ENCODE measurements around the gene ZNF480.
A peak's percentile ranks its signal among the peaks of the same experiment; 100 is the strongest.
"Not testable (repeated sequence)": the region's sequence is repeated elsewhere in the genome, so short reads cannot be mapped to it uniquely, and the experiment has no call there.

The ZNF480 gene

DNA sequence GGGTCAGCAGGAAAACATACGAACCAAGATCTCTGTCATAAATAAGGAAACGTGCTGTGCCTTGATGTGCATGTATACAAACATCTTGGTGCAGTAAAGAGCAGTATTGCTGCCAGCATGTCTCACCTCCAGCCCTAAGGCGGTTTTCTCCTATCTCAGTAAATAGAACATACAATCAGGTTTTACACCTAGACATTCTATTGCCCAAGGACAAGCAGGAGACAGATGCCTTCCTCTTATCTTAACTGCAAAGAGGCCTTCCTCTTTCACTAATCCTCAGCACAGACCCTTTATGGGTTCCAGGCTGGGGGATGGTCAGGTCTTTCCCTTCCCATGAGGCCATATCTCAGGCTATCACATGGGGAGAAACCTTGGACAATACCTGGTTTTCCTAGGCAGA lies 42.1 kb downstream of the ZNF480 start:
- DNase-seq, result not testable (repeated sequence)

DNA sequence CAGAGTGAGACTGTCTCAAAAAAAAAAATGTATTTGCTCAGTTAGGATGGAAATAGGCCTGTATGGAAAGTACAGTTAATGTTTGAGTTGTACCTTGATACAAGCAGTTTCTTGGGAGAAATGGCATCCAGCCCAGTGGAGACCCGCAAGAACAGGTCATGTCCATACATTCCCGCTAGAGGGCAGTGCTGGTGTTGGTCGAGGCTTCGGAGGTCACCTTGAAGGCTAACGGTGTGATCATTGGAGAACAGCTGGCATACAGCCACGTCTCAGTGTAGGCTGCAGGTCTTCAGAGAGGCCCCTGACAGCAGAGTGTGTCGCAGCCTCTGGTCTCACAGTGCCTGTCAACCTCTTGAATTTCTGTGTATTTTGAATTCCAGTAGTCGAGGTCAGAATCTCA lies 46.6 kb downstream of the ZNF480 start:
- peak; percentile 31 for DNase-seq

DNA sequence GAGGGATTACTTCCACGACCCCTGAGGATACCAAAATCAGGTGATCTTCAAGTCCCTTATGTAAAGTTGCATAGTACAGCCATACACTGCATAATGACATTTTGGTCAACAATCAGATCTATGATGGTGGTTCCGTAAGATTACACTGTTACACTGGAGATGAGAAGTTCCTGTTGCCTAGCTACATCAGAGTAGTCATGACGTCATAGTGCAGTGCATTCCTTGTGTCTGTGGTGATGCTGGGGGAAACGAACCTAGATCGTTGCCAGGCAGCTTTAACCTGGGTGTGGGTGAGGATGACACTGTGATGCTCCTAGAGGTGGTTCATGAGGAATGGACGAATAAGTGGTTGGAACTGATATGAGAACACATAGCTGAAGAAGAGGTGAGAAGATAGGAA lies 48.2 kb downstream of the ZNF480 start:
- no peak for DNase-seq

DNA sequence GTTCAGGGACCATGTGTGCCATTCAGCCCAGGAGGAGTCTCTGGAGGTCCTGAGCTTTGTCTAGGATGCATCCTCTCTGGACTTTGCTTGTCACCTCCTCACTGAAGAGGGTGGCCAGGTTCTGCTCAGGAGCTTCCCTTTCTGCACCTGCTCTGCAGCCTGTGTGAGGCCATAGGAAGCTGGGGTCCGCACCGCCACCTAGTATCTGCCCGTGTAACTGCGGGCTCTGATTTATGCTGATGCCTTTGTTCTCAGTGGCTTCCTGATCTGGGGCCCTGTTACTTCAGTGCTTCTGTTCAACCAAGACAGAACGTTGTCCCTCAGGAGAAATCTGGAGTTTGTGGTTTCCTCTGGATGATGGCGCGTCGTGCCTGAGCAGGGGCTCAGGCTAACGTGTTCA lies 54.5 kb downstream of the ZNF480 start:
- no peak for DNase-seq

DNA sequence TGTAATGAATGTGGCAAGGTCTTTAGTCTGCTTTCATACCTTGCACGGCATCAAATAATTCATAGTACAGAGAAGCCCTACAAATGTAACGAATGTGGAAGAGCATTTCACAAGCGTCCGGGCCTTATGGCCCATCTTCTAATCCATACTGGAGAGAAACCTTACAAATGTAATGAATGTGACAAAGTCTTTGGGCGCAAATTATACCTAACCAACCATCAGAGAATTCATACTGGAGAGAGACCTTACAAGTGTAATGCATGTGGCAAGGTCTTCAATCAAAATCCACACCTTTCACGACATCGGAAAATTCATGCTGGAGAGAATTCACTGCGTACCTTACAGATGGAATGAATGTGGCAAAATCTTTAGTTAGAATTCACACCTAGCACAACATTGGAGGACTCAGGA lies 69.5 kb downstream of the ZNF480 start:
- DNase-seq, result no peak

DNA sequence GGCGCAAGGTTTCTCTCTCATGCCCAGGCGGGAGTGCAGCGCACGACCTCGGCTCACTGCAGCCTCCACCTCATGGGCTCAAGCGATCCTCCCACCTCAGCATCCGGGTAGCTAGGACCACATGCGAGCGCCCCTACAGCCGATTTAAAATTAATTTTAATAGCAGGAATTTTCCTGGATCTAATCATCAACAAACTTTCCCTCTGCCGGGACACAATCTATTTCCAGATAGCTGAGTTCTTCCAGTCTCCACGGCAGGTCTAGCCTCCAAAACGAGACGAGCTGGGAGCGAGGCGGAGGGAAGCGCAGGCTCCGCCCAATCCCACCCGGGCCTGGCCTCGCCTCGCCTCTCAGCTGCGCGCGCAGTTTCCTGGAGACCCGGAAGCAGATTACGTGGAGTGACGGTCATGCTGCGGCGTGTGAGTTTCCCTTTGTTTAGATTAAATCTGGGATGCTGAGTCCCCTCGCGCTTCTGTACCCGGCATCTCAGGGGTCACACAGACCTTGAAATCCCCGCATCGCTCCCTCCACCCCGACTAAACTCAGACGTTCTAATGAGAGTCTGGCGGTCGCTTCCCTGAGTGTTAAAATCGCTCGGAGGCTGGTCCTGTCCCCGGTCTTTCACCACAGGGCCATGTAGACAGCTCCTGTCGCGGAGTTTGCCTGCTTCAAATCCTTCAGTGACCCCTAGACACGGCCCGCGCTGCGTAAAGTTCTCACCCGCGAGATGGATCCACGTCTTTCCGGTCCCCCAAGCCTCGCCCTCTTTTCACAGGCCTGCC lies 72.8 kb downstream of the ZNF480 start, which contains the start of gene ZNF880:
TSS of gene ZNF880 (plus strand) at position 365 of the 782 bp plus-strand sequence. CDS start at position 408, 43 bp downstream.
- DNase-seq, result peak; percentile 94

DNA sequence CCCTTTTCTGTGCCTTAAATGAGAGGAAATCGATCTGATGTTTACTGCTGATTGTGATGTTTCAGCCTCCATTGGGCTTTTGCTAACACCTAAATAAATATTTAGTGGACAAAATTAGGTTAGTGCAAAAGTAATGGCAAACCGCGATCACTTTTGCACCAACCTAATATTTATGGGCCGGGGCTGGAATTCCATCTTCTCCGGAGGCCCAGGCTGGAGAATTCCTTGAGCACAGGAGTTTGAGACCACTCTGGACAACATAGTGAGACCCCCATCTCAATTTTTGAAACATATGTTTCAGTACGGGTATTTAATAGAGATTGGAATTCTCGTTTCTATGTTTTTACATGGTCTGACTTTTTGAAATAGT lies 73.4 kb downstream of the ZNF480 start:
- no peak for DNase-seq

Data from suppressor macrophage treated with lipopolysaccharide for 4 hours (primary cell).